IMR-90 (cell line): ENCODE results near the gene NANS. TPM values are rescaled to one million over a fixed set of nuclear protein-coding genes. Genes with fewer than 3 reads are reported as not detected.

Experiments
- ATAC-seq: fragments of 200-7000 bp; cut with Tn5 transposase; 2 replicates; pipeline ENCODE4 v1.9.1; 2020; ENCODE audit warnings: low read depth, mild to moderate bottlenecking, moderate library complexity
- BruUV-seq: library from RNA; stranded (reverse); fragments of 400-500 nt; replicated peaks from 2 replicates; lab custom pipeline; 2021; lab: Mats Ljungman, UMichigan
- CTCF ChIA-PET: fragments of 300-600 bp; formaldehyde crosslinking; extraction: SDS; loops from one replicate; lab custom pipeline; 2021; ENCODE audit warnings: antibody characterized with exemption; lab: Yijun Ruan, JAX
- POLR2A ChIA-PET: fragments of 300-600 bp; sonication (Branson Sonifier 250); formaldehyde crosslinking; loops from one replicate; lab custom pipeline; 2022; ENCODE audit warnings: antibody characterized with exemption; ENCODE audit not compliant: unreplicated experiment; lab: Charles Lee
- DNase-seq: peaks from one replicate; pipeline ENCODE4 v3.0.0; 2013
- H2AFZ ChIP-seq: replicated peaks from 2 replicates; pipeline ENCODE3; 2013; ENCODE audit warnings: low read length, mild to moderate bottlenecking; ENCODE audit not compliant: poor library complexity
- H2AK5ac ChIP-seq: 2 replicates; pipeline ENCODE4 v1.6.1; 2013; ENCODE audit warnings: low read depth, low read length, inconsistent platforms
- H2AK9ac ChIP-seq: replicated peaks from 2 replicates; pipeline ENCODE3; 2013; ENCODE audit warnings: mild to moderate bottlenecking, low read depth, low read length, moderate library complexity; ENCODE audit not compliant: poor library complexity
- H2BK120ac ChIP-seq: 2 replicates; pipeline ENCODE4 v1.6.1; 2013; ENCODE audit warnings: low read depth, low read length, inconsistent platforms
- H2BK15ac ChIP-seq: 3 replicates; pipeline ENCODE4 v1.6.1; 2013; ENCODE audit warnings: low read depth, low read length, inconsistent platforms
- H2BK20ac ChIP-seq: 2 replicates; pipeline ENCODE4 v1.6.1; 2013; ENCODE audit warnings: low read depth, mild to moderate bottlenecking, inconsistent platforms, low read length, moderate library complexity
- H2BK5ac ChIP-seq: 2 replicates; pipeline ENCODE4 v1.6.1; 2013; ENCODE audit warnings: mild to moderate bottlenecking, low read depth, low read length, inconsistent platforms; ENCODE audit not compliant: poor library complexity, severe bottlenecking
- H3K14ac ChIP-seq: replicated peaks from 2 replicates; pipeline ENCODE4 v1.6.1; 2013; ENCODE audit warnings: low read depth, low read length, inconsistent platforms
- H3K18ac ChIP-seq: 2 replicates; pipeline ENCODE4 v1.6.1; 2013; ENCODE audit warnings: low read depth, low read length, control low read depth
- H3K23ac ChIP-seq: 2 replicates; pipeline ENCODE4 v1.6.1; 2013; ENCODE audit warnings: low read depth, low read length, inconsistent platforms
- H3K27ac ChIP-seq: 2 replicates; pipeline ENCODE4 v1.5.1; 2013; ENCODE audit warnings: mild to moderate bottlenecking, control low read depth, low read length; ENCODE audit not compliant: insufficient read depth
- H3K27me3 ChIP-seq: 2 replicates; pipeline ENCODE4 v1.6.1; 2013; ENCODE audit warnings: low read length; ENCODE audit not compliant: control insufficient read depth, insufficient read depth
- H3K36me3 ChIP-seq: 2 replicates; pipeline ENCODE4 v1.6.1; 2013; ENCODE audit warnings: low read length, mixed read lengths; ENCODE audit not compliant: control insufficient read depth, insufficient read depth
- H3K4ac ChIP-seq: 2 replicates; pipeline ENCODE4 v1.6.1; 2013; ENCODE audit warnings: low read depth, low read length, inconsistent platforms
- H3K4me1 ChIP-seq: 2 replicates; pipeline ENCODE4 v1.6.1; 2013; ENCODE audit warnings: low read length, mixed read lengths; ENCODE audit not compliant: control insufficient read depth, insufficient read depth
- H3K4me2 ChIP-seq: 2 replicates; pipeline ENCODE4 v1.6.1; 2013; ENCODE audit warnings: low read depth, mild to moderate bottlenecking, control low read depth, low read length, moderate library complexity
- H3K4me3 ChIP-seq: 2 replicates; pipeline ENCODE4 v1.5.1; 2013; ENCODE audit warnings: low read depth, mild to moderate bottlenecking, control low read depth, low read length, moderate library complexity; ENCODE audit not compliant: insufficient read depth
- H3K56ac ChIP-seq: 2 replicates; pipeline ENCODE4 v1.6.1; 2013; ENCODE audit warnings: low read length, inconsistent platforms; ENCODE audit not compliant: insufficient read depth; ENCODE audit errors: extremely low read depth
- H3K79me1 ChIP-seq, 2 experiments: 2 replicates each; pipeline ENCODE4 v1.6.1; 2013; ENCODE audit warnings: low read length in 2 of 2, inconsistent platforms in 1 of 2, low read depth in 1 of 2
- H3K9ac ChIP-seq: 2 replicates; pipeline ENCODE4 v1.6.1; 2013; ENCODE audit warnings: low read depth, low read length, control low read depth
- H3K9me1 ChIP-seq: 2 replicates; pipeline ENCODE4 v1.6.1; 2013; ENCODE audit warnings: low read length, inconsistent platforms; ENCODE audit not compliant: insufficient read depth
- H3K9me3 ChIP-seq: 2 replicates; pipeline ENCODE4 v1.6.1; 2013; ENCODE audit warnings: low read length; ENCODE audit not compliant: control insufficient read depth, insufficient read depth
- H4K20me1 ChIP-seq: 2 replicates; pipeline ENCODE4 v1.6.1; 2013; ENCODE audit warnings: low read length, inconsistent platforms; ENCODE audit not compliant: insufficient read depth
- H4K5ac ChIP-seq: 2 replicates; pipeline ENCODE4 v1.6.1; 2013; ENCODE audit warnings: mild to moderate bottlenecking, low read depth, low read length, control low read depth
- H4K8ac ChIP-seq, 2 experiments: 2 replicates each; pipeline ENCODE4 v1.6.1; 2013; ENCODE audit warnings: low read depth in 2 of 2, low read length in 2 of 2, control low read depth in 1 of 2, inconsistent platforms in 1 of 2
- H4K91ac ChIP-seq: 2 replicates; pipeline ENCODE4 v1.6.1; 2013; ENCODE audit warnings: low read depth, low read length, inconsistent platforms; ENCODE audit not compliant: insufficient read depth
- BHLHE40 ChIP-seq: fragments of 150-350 bp; IDR thresholded peaks from 2 replicates; pipeline ENCODE4 v1.6.1; 2016; ENCODE audit warnings: mild to moderate bottlenecking, low read depth, low read length
- CEBPB ChIP-seq: IDR thresholded peaks from 2 replicates; pipeline ENCODE4 v1.6.1; 2012; ENCODE audit warnings: low read depth, low read length, improper control_type of control experiment
- CHD1 ChIP-seq: IDR thresholded peaks from 2 replicates; pipeline ENCODE4 v1.6.1; 2012; ENCODE audit warnings: low read depth, low read length, improper control_type of control experiment
- CTCF ChIP-seq: conservative IDR thresholded peaks from 2 replicates; pipeline ENCODE4 v1.5.1; 2012; ENCODE audit warnings: mild to moderate bottlenecking, low read depth, low read length, improper control_type of control experiment
- ELK1 ChIP-seq: fragments of 150-350 bp; IDR thresholded peaks from 2 replicates; pipeline ENCODE4 v1.6.1; 2016; ENCODE audit warnings: low read depth, mild to moderate bottlenecking, low read length, moderate library complexity, borderline replicate concordance
- FOS ChIP-seq: fragments of 150-350 bp; IDR thresholded peaks from 2 replicates; pipeline ENCODE4 v1.6.1; 2016; ENCODE audit warnings: low read depth, low read length
- MAFK ChIP-seq: IDR thresholded peaks from 2 replicates; pipeline ENCODE4 v1.6.1; 2012; ENCODE audit warnings: low read depth, low read length, improper control_type of control experiment
- MAZ ChIP-seq: IDR thresholded peaks from 2 replicates; pipeline ENCODE4 v1.6.1; 2012; ENCODE audit warnings: low read depth, mild to moderate bottlenecking, low read length, improper control_type of control experiment, moderate library complexity, borderline replicate concordance
- MXI1 ChIP-seq: IDR thresholded peaks from 2 replicates; pipeline ENCODE4 v1.6.1; 2012; ENCODE audit warnings: low read depth, mild to moderate bottlenecking, low read length, moderate library complexity, borderline replicate concordance
- NFE2L2 ChIP-seq: fragments of 150-350 bp; IDR thresholded peaks from 2 replicates; pipeline ENCODE4 v1.6.1; 2016; ENCODE audit warnings: low read depth, mild to moderate bottlenecking, low read length
- POLR2A ChIP-seq: IDR thresholded peaks from 2 replicates; pipeline ENCODE4 v1.6.1; 2012; ENCODE audit warnings: mild to moderate bottlenecking, low read depth, low read length
- RAD21 ChIP-seq: IDR thresholded peaks from 2 replicates; pipeline ENCODE4 v1.6.1; 2012; ENCODE audit warnings: low read length, improper control_type of control experiment
- RCOR1 ChIP-seq: IDR thresholded peaks from 2 replicates; pipeline ENCODE4 v1.6.1; 2012; ENCODE audit warnings: mild to moderate bottlenecking, low read length, improper control_type of control experiment; ENCODE audit not compliant: insufficient replicate concordance
- RFX5 ChIP-seq: IDR thresholded peaks from 2 replicates; pipeline ENCODE4 v1.8.0; 2012; ENCODE audit warnings: low read depth, mild to moderate bottlenecking, low read length, moderate library complexity
- SMC3 ChIP-seq: fragments of 150-350 bp; IDR thresholded peaks from 2 replicates; pipeline ENCODE4 v1.6.1; 2016; ENCODE audit warnings: low read depth, mild to moderate bottlenecking, antibody characterized with exemption, low read length, moderate library complexity
- USF2 ChIP-seq: fragments of 150-350 bp; IDR thresholded peaks from 2 replicates; pipeline ENCODE4 v1.6.1; 2017; ENCODE audit warnings: mild to moderate bottlenecking, antibody characterized with exemption, low read length, low read depth
- WGBS, 2 experiments: methylation state at CpG; one replicate each; pipeline versions ENCODE4 v1.1.5 to v1.1.7; 2013; ENCODE audit warnings: missing lambda C conversion rate in 2 of 2; ENCODE audit not compliant: insufficient read length in 1 of 2; ENCODE audit errors: extremely low coverage in 2 of 2; 5-methylcytosine and 5-hydroxymethylcytosine counted together
- dilution Hi-C: fragments of 300-500 bp; cut with HindIII; formaldehyde crosslinking; loops from one replicate; pipeline ENCODE4 v1.14.3; 2018; ENCODE audit warnings: low sequenced_read_pairs; ENCODE audit not compliant: unreplicated experiment
- in situ Hi-C: fragments of 300-500 bp; cut with MboI; formaldehyde crosslinking; loops from 3 replicates; pipeline ENCODE4 v1.14.3; 2019; ENCODE audit warnings: low sequenced_read_pairs, inconsistent platforms, mixed read lengths
- intact Hi-C: fragments of 100-400 bp; cut with micrococcal nuclease; formaldehyde crosslinking; loops from 2 replicates; pipeline ENCODE4 v1.10.0; 2022
- polyA plus RNA-seq, 3 experiments: library from polyadenylated mRNA; depleted of rRNA; stranded (reverse); fragments of >200 nt; gene quantifications; 2 replicates each; pipeline ENCODE4 v1.2.3, GENCODE V29; 2012; ENCODE audit warnings: low replicate concordance in 1 of 3
- total RNA-seq: library from RNA; depleted of rRNA; stranded (reverse); fragments of >200 nt; gene quantifications from 2 replicates; pipeline ENCODE4 v1.2.3, GENCODE V29; 2012

Gene NANS
- total and polyA plus RNA-seq, 2 of the 4 experiments (the other 2 are of a cell fraction), result 210 to 306 TPM

DNA sequence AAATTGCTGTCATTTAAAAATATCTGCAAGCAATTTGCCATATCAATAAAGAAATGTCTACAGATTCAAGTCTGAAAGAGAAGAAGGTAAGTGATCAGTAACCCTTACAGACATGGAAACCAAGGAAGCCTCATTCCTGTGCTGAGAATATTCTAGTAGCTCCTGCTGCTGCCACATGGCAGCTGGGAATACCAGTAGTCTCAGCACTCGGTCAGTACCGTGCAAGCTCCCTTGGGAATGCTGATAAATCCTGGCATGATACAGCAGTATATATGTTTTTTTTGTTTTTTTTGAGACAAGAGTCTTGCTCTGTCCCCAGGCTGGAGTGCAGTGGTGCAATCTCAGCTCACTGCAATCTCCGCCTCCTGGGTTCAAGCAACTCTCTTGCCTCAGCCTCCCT is 27.9 kb downstream of the NANS start:
- BruUV-seq, result no TSS peak
- Histone ChIP-seq H2BK120ac (no peak overlapping the region), H3K23ac (no peak overlapping the region), H2BK5ac (no peak overlapping the region), H4K5ac (no peak overlapping the region), H3K36me3 (peaks cover 22% of the 10 kb centered on the region), H3K9me1 (peaks cover 11% of the 10 kb centered on the region), H2BK20ac (no peak overlapping the region), H3K27ac (no peak overlapping the region), H2AFZ (no peak overlapping the region), H3K27me3 (no peaks in the 10 kb centered on the region), H3K14ac (no peak overlapping the region), H2BK15ac (no peak overlapping the region), H3K79me1 (peaks cover 12 to 19% of the 10 kb centered on the region in 2 experiments; a peak in 3 of 4 replicates), H4K8ac (no peak overlapping the region), H2AK5ac (no peak overlapping the region), H3K9ac (no peak overlapping the region), H3K9me3 (no peaks in the 10 kb centered on the region), H3K18ac (no peak overlapping the region), H4K91ac (no peak overlapping the region), H4K20me1 (0 out of 2 replicates have a peak, but pooled peaks cover 5% of the 10 kb centered on the region), H3K4me1 (peaks cover 18% of the 10 kb centered on the region), H3K4me3 (no peak overlapping the region), H2AK9ac (no peak overlapping the region), H3K56ac (no peak overlapping the region), H3K4ac (no peak overlapping the region), H3K4me2 (no peak overlapping the region)
- CTCF ChIA-PET, result interaction anchor here (0.6 kb wide), 1 partner anchor 268 kb away, joined by 3 read pairs; no protein-coding TSS in a partner anchor
- WGBS, 2 experiments, result no CpG with 5 or more reads among the region's 3 CpGs
- ATAC-seq (no peak), DNase-seq (no peak)
- dilution Hi-C loops (no loop called here), intact Hi-C loops (no loop called here), in situ Hi-C loops (no loop called here)
- POLR2A ChIA-PET, result no interaction called here
- no peak for TF ChIP-seq NFE2L2
- no peak for TF ChIP-seq RCOR1
- TF ChIP-seq CHD1, result no peak
- TF ChIP-seq RFX5, result no peak
- no peak for TF ChIP-seq BHLHE40
- TF ChIP-seq RAD21, result no peak
- TF ChIP-seq ELK1, result no peak
- TF ChIP-seq CEBPB, result no peak
- TF ChIP-seq SMC3, result no peak
- no peak for TF ChIP-seq POLR2A
- no peak for TF ChIP-seq MAZ
- no peak for TF ChIP-seq MXI1
- no peak for TF ChIP-seq CTCF
- no peak for TF ChIP-seq USF2
- TF ChIP-seq MAFK, result no peak
- TF ChIP-seq FOS, result no peak
